Activated CD4-positive, alpha-beta T cell treated with anti-CD3 and anti-CD28 coated beads, Interleukin-2, amount 10 ng/mL, durations not matched to agents 24 days and 14 days (primary cell): ENCODE measurements around the gene NFIA. TPM values are rescaled to one million over a fixed set of nuclear protein-coding genes. Genes with fewer than 3 reads are reported as not detected.
"Not testable (repeated sequence)": the region's sequence is repeated elsewhere in the genome, so short reads cannot be mapped to it uniquely, and the experiment has no call there.

Experiments used
- DNase-seq: peaks from one replicate; pipeline ENCODE4 v3.0.0; 2022
- H3K27ac Mint-ChIP-seq: one replicate; pipeline ENCODE4 v1.8.0; 2022; ENCODE audit warnings: mild to moderate bottlenecking, mixed read lengths
- H3K27me3 Mint-ChIP-seq: one replicate; pipeline ENCODE4 v1.8.0; 2022; ENCODE audit warnings: mixed read lengths
- H3K36me3 Mint-ChIP-seq: one replicate; pipeline ENCODE4 v1.8.0; 2022; ENCODE audit warnings: low read depth, mild to moderate bottlenecking, mixed read lengths
- H3K4me1 Mint-ChIP-seq: one replicate; pipeline ENCODE4 v1.8.0; 2021; ENCODE audit warnings: mixed read lengths
- H3K4me3 Mint-ChIP-seq: one replicate; pipeline ENCODE4 v1.8.0; 2022; ENCODE audit warnings: mild to moderate bottlenecking, moderate library complexity, mixed read lengths
- H3K9me3 Mint-ChIP-seq: one replicate; pipeline ENCODE4 v1.8.0; 2021; ENCODE audit warnings: mixed read lengths
- intact Hi-C: fragments of 100-400 bp; cut with micrococcal nuclease; formaldehyde crosslinking; loops from one replicate; pipeline ENCODE4 v1.15.1; 2023
- total RNA-seq: library from RNA; stranded (reverse); gene quantifications from 2 replicates; pipeline ENCODE4 v1.2.3, GENCODE V29; 2022

The NFIA gene
- total RNA-seq, 1 donor from 2014 or later = 0.63 TPM

DNA sequence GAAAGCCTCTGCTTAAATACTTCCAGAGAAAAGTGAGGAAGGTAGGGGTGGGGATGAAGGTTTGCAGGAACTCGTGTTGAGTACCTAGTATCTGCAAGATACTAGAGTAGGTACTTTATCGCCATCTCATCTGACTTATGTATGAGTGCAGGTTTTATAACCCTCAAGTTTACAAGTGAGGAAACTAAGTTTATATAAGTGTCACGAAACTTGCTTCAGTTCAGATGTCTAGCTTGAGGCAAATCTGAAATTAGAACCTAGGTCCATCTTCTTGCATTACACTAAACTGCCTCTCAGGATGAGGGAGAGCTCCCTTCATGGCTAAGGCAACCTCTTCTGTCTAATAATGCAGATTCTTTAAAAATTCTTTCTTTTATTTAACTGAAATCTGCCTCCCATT, 43.5 kb downstream of the NFIA start:
- H3K36me3 Mint-ChIP-seq = no peaks in the 10 kb centered on the region
- H3K4me3 Mint-ChIP-seq = no peak overlapping the region
- H3K4me1 Mint-ChIP-seq = no peaks in the 10 kb centered on the region
- DNase-seq = no peak
- H3K9me3 Mint-ChIP-seq = no peaks in the 10 kb centered on the region
- peaks cover 17% of the 10 kb centered on the region for H3K27me3 Mint-ChIP-seq
- H3K27ac Mint-ChIP-seq = no peak overlapping the region
- intact Hi-C loops = no loop called here

DNA sequence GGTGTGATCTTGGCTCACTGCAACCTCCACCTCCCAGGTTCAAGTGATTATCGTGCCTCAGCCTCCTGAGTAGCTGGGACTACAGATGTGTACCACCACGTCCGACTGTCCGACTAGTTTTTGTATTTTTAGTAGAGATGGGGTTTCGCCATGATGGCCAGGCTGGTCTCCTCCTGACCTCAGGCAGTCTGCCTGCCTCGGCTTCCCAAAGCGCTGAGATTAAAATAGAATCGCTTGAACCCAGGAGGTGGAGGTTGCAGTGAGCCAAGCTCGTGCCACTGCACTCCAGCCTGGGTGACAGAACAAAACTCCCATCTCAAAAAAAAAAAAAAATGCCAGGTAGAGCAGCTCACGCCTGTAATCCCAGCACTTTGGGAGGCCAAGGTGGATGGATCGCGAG, 44.5 kb downstream of the NFIA start:
- H3K36me3 Mint-ChIP-seq, H3K27ac Mint-ChIP-seq, H3K9me3 Mint-ChIP-seq, H3K4me1 Mint-ChIP-seq, intact Hi-C loops, H3K4me3 Mint-ChIP-seq, DNase-seq: not testable (repeated sequence)
- H3K27me3 Mint-ChIP-seq = peaks cover 21% of the 10 kb centered on the region

DNA sequence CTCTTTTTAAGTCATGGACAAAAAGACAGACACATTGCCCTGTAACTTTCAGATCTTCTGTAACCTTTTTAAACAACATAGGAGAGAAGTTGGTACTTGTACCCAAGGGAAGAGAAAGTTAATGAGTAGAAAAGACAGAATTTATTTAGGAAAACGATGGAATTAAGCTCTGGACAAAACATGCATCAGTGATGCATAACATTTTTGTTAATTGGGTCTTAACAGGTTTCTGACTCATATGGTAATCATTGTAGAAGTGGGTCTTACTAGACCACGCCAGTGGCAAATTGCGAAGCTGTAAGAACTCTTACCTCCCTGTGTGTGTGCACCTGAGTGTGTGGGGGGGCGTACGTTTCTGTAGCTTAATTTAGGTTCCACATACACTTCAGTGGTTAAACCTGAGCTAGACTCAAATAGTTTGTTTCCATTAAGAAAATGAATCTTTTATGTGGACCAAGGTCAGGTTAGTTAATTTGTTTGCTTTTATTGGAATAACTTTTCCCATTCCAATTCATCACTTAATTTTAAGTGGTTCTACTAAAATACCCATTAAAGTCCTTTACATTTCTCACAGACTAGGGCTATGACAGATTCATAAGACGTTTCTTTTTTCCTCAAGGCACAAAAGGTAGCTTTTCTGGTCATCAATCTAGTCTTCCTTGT, 48.1 kb downstream of the NFIA start:
- no peak overlapping the region for H3K4me3 Mint-ChIP-seq
- H3K9me3 Mint-ChIP-seq = no peaks in the 10 kb centered on the region
- intact Hi-C loops = no loop called here
- no peak for DNase-seq
- H3K36me3 Mint-ChIP-seq = no peaks in the 10 kb centered on the region
- peaks cover 4% of the 10 kb centered on the region for H3K4me1 Mint-ChIP-seq
- H3K27ac Mint-ChIP-seq = no peak overlapping the region
- peaks cover 19% of the 10 kb centered on the region for H3K27me3 Mint-ChIP-seq

DNA sequence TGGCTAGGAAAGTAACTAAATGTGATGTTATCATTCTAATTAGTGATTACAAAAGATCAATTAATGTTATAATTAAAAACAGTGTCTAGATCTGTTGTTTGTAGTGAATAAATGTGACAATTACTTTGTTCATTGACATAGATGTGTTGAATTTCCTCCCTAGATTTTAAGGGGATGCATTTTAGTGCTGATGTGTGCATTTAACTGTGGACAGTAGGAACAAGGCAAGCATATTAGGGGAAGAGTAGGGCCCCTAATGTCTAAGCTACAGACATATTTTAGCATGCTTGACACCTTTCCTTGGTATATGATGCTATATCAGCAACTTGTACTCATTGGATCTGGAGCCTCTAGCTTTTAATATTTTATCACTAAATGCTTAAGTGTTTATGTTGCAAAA, 48.9 kb downstream of the NFIA start:
- Mint-ChIP-seq H3K4me1 (peaks cover 4% of the 10 kb centered on the region), H3K27me3 (peaks cover 19% of the 10 kb centered on the region), H3K4me3 (no peak overlapping the region), H3K27ac (no peak overlapping the region), H3K9me3 (no peaks in the 10 kb centered on the region), H3K36me3 (no peaks in the 10 kb centered on the region)
- no peak for DNase-seq
- intact Hi-C loops = no loop called here

DNA sequence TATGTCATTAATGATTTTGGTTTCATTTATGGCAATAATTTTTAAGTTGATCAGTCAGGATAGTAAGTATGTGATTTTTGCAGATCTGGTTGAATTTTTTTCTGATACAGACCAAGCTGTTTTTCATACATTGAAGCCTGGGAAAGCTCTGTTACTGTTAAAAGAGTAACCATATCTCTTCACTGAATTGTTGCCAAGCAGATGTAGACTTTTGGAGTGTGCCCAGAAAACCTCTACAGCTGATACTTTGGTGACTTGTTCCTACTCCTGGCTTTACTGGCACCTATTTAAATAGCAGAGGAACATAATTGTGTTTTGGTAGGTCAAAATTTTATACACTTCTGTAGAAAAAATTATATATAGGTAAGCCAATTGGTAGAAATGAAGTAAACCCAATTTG, 49.4 kb downstream of the NFIA start:
- peaks cover 4% of the 10 kb centered on the region for H3K4me1 Mint-ChIP-seq
- H3K36me3 Mint-ChIP-seq = no peaks in the 10 kb centered on the region
- no peak overlapping the region for H3K4me3 Mint-ChIP-seq
- no peak overlapping the region for H3K27ac Mint-ChIP-seq
- intact Hi-C loops = no loop called here
- no peaks in the 10 kb centered on the region for H3K9me3 Mint-ChIP-seq
- peaks cover 19% of the 10 kb centered on the region for H3K27me3 Mint-ChIP-seq
- no peak for DNase-seq

DNA sequence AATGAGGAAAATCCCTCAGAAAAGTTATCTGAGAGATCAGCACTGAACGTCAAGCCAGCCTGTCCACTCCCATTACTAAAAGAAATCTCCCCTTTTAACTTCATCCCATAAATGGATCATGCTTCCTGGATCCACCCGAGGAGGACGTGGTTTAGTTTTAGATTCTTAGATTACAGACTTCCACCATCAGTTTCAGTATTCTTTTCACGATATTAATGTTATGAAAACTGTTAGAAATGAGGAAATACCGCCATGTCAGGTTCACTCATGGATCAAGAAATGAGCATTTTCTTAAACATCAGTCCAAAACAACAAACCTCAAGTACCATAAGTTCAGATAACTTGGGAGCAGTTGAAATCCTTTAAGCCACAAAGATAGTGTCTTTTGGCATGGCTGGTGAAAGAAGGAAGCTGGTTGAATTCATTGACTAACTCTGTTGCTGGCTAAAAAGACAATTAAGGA, 49.8 kb downstream of the NFIA start:
- Mint-ChIP-seq H3K27ac (no peak overlapping the region), H3K27me3 (peaks cover 21% of the 10 kb centered on the region), H3K4me1 (peaks cover 4% of the 10 kb centered on the region), H3K9me3 (no peaks in the 10 kb centered on the region), H3K36me3 (no peaks in the 10 kb centered on the region), H3K4me3 (no peak overlapping the region)
- intact Hi-C loops = no loop called here
- DNase-seq = no peak

DNA sequence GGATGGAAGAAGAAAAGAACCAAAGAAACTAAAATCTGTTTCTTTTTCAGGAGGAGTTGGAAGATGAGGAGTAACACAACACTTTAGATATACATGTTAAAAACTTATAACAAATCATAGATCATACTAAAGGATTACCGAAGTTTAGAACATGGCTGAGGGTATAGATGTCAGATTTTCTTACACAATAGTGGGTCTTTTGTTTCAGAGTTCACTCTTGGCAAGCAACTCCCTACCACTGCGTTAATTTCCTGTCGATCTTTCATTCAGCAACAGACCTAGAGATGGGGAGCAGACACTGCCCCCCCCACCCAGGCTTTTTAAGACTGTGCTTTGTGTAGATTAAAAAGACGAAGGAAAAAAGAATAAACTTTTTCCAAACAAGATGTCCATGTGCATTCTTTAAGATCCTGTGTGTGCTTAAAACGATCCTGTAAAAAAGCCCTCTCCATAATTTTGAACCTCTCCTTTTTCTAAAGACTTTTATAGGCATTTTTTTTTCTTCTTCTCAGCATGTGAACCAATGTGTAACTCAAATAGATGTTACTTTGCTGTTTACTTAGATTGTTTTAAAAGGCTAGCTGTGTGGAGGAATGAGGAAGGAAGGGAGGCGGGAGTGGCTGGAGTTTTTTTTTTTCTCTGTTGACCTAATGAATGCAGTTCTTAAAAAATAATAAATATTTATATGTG, 50.4 kb downstream of the NFIA start:
- Mint-ChIP-seq H3K27ac (no peak overlapping the region), H3K36me3 (no peaks in the 10 kb centered on the region), H3K27me3 (peaks cover 23% of the 10 kb centered on the region), H3K9me3 (no peaks in the 10 kb centered on the region), H3K4me1 (peaks cover 4% of the 10 kb centered on the region), H3K4me3 (no peak overlapping the region)
- intact Hi-C loops = no loop called here
- DNase-seq = no peak

DNA sequence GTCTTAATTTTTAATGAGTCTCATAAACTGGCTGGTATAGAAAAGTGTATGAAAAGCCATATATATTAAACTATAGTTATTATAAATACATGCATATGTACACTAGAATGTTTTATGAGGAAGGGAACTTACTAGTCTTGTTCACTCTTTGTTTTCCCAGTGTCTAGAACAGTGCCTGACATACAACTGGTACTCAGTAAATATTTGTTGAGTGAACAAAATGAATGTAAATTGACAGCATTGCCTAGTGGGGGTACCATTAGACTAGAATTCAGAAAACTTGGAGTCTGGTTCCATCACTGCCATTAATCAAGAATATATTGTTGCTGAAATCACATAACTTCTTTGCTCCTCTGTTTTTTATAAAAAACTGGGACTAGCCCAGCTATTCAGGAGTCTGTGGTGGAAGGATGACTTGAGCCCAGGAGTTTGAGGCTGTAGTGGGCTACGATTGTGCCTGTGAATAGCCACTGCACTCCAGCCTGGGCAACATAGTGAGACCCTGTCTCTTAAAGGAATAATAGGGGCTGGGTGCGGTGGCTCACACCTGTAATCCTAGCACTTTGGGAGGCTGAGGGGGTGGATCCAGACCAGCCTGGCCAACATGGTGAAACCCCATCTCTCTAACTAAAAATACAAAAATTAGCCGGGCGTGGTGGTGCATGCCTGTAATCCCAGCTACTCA, 51.1 kb downstream of the NFIA start:
- H3K4me1 Mint-ChIP-seq = peaks cover 4% of the 10 kb centered on the region
- H3K4me3 Mint-ChIP-seq = no peak overlapping the region
- no peak overlapping the region for H3K27ac Mint-ChIP-seq
- H3K27me3 Mint-ChIP-seq = peaks cover 23% of the 10 kb centered on the region
- H3K36me3 Mint-ChIP-seq = no peaks in the 10 kb centered on the region
- DNase-seq = no peak
- H3K9me3 Mint-ChIP-seq = no peaks in the 10 kb centered on the region
- intact Hi-C loops = no loop called here

DNA sequence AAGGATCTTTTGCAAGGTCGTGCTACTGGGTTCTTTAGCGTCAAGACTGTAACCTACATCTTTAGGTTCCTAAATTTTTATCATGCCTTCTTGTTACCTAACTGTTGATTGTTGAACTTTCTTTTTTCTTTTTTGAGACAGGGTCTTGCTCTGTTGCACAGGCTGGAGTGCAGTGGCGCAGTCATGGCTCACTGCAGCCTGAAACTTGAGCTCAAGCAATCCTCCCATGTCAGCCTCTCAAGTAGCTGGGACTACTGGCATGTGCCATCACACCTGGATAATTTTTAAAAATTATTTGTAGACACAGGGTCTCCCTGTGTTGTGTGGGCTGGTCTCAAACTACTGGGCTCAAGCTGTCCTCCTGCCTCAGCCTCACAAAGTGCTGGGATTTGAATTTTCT, 52.9 kb downstream of the NFIA start:
- no peaks in the 10 kb centered on the region for H3K9me3 Mint-ChIP-seq
- H3K27me3 Mint-ChIP-seq = peaks cover 27% of the 10 kb centered on the region
- no peak overlapping the region for H3K4me3 Mint-ChIP-seq
- H3K4me1 Mint-ChIP-seq = peaks cover 4% of the 10 kb centered on the region
- H3K36me3 Mint-ChIP-seq = no peaks in the 10 kb centered on the region
- H3K27ac Mint-ChIP-seq = no peak overlapping the region
- no peak for DNase-seq
- intact Hi-C loops = no loop called here

DNA sequence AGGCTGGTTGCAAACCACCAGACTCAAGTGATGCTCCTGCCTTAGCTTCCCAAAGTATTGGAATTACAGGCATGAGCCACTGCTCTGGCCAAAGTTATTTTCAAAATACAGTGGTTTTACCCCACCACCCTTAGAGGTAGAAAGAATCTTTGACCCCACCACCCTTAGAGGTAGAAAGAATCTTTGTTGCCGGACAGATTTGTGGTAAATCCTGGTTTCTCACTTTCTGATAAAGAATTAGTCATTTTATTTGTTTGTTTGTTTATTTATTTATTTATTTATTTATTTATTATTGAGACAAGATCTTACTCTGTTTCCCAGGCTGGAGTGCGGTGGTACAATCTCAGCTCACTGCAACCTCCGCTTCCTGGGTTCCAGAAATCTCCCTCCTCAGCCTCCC, 55.9 kb downstream of the NFIA start:
- no peaks in the 10 kb centered on the region for H3K9me3 Mint-ChIP-seq

DNA sequence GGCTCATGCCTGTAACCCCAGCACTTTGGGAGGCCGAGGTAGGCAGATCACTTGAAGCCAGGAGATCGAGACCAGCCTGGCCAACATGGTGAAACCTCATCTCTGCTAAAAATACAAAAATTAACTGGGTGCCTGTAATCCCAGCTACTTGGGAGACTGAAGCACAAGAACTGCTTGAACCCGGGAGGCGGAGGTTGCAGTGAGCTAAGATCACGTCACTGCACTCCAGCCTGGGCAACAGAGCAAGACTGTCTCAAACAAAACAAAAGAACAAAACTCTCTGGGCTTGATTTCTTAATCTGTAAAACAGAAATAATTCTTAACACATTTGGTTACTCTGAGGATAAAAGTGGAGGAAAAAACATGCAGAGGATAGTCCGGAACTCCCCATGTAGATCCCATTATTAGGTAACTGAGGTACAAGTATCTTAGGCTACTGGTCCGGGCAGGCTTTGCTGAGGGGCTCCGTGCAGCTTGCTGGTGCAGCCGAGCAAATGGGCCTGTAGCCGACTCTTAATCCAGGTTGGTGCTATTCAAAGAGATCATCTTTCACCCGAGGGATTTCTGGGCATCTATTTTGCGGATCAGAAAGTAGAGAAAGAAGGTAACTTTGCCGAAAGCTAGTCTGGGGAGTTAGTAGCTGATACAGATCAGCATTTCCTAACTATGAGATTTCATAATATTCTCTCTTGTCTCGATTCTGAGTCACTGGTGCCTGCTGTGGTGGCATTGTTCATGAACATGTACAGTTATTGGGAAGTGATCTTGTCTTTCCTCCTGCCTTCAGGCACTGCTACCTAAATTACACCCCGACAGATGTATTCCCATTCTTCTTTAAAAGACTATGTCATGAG, 56.8 kb downstream of the NFIA start:
- H3K27ac Mint-ChIP-seq = no peak overlapping the region
- peaks cover 9% of the 10 kb centered on the region for H3K27me3 Mint-ChIP-seq
- no peak overlapping the region for H3K4me3 Mint-ChIP-seq
- DNase-seq = no peak
- H3K4me1 Mint-ChIP-seq = no peaks in the 10 kb centered on the region
- H3K9me3 Mint-ChIP-seq = no peaks in the 10 kb centered on the region
- intact Hi-C loops = no loop called here
- H3K36me3 Mint-ChIP-seq = no peaks in the 10 kb centered on the region

More for the DNA sequence above, 55.9 kb downstream of the NFIA start:
- Mint-ChIP-seq H3K27ac (no peak overlapping the region), H3K27me3 (peaks cover 9% of the 10 kb centered on the region), H3K36me3 (no peaks in the 10 kb centered on the region), H3K4me3 (no peak overlapping the region), H3K4me1 (no peaks in the 10 kb centered on the region)
- intact Hi-C loops = no loop called here
- DNase-seq = no peak

DNA sequence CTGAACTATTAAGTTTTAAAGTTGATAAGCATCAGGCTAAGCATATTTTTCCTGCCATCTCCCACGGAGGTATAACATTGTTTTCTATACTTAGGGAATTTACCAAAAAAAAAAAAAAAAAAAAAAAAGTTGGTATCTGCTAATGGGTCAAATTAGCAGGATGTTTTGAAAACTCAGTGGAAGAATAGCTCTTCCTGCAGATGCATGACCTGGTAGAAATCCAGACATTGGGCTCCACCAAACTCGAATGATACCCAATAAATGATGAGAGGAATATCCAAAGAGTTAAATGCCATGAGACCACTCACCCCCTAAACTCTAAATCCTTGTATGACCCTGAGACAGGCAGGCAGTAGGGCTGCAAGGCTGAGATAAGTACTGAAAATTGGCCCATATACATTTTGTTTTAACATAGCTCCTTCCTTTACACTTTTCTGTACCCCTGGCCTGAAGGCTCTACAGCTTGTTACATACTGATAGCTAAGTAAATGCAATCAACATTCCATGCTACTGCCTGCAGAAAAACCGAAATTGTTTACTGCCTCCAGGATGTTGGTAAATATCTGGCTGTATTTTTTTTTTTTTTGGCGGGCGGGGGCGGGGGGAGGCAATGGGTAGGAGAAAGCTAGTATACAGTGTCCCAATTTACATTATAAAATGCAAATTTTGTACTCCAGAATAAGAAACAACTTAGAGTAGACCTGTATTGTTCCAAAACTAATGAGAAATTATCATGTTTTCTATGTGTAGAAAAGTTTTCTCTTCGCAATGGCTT, 57.6 kb downstream of the NFIA start:
- Mint-ChIP-seq H3K27ac (no peak overlapping the region), H3K9me3 (no peaks in the 10 kb centered on the region), H3K4me3 (no peak overlapping the region), H3K4me1 (no peaks in the 10 kb centered on the region), H3K36me3 (no peaks in the 10 kb centered on the region), H3K27me3 (peaks cover 9% of the 10 kb centered on the region)
- intact Hi-C loops = no loop called here
- DNase-seq = no peak

DNA sequence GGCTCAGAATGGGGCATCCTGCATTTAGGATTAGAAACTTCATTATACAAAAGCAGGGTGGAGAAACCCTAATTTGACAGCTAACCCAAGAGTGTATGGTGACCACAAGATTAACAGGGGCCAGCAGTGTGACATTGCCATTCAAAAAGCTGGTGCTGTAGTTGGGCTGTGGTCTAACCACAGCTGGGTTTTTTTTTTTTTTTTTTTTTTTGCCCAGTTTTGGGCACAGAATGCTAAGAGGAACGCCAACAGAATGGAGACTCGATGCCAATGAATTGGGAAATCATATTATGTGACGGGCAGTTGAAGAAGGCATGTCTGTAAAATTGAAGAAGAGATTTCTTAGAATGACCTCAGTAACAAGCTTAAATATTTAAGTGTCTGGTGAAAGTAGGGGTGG, 58.4 kb downstream of the NFIA start:
- Mint-ChIP-seq H3K4me3 (no peak overlapping the region), H3K27me3 (peaks cover 10% of the 10 kb centered on the region), H3K9me3 (no peaks in the 10 kb centered on the region), H3K27ac (no peak overlapping the region), H3K4me1 (no peaks in the 10 kb centered on the region), H3K36me3 (no peaks in the 10 kb centered on the region)
- no peak for DNase-seq
- intact Hi-C loops = no loop called here
